DOHH2 (cell line): ENCODE data around the gene LIX1L.

Experiments used
- H3F3A ChIP-seq: fragments of 200-600 bp; sonication (generic), shearing (Covaris generic); 2 replicates; pipeline ENCODE4 v1.6.0; 2016; ENCODE audit warnings: antibody characterized with exemption, mild to moderate bottlenecking; ENCODE audit not compliant: control insufficient read depth, insufficient read depth
- H3K27ac ChIP-seq: fragments of 200-600 bp; sonication (generic); 2 replicates; pipeline ENCODE4 v1.5.1; 2014; ENCODE audit warnings: low read depth, mild to moderate bottlenecking, low read length, moderate library complexity
- H3K27me3 ChIP-seq: fragments of 200-600 bp; sonication (generic); 2 replicates; pipeline ENCODE4 v1.6.1; 2014; ENCODE audit warnings: mild to moderate bottlenecking, low read length, mixed read lengths; ENCODE audit not compliant: control insufficient read depth
- H3K36me3 ChIP-seq: fragments of 200-600 bp; sonication (generic); 2 replicates; pipeline ENCODE4 v1.6.1; 2014; ENCODE audit warnings: mild to moderate bottlenecking, low read length, moderate library complexity, mixed read lengths; ENCODE audit not compliant: control insufficient read depth
- H3K4me1 ChIP-seq: fragments of 200-600 bp; sonication (generic); 2 replicates; pipeline ENCODE4 v1.6.1; 2014; ENCODE audit warnings: mild to moderate bottlenecking, low read length, mixed read lengths; ENCODE audit not compliant: control insufficient read depth
- H3K4me2 ChIP-seq: fragments of 200-600 bp; sonication (generic); 2 replicates; pipeline ENCODE4 v1.6.0; 2014; ENCODE audit warnings: mild to moderate bottlenecking, low read length, moderate library complexity
- H3K4me3 ChIP-seq: fragments of 200-600 bp; sonication (generic); 2 replicates; pipeline ENCODE4 v1.5.1; 2014; ENCODE audit warnings: mild to moderate bottlenecking, low read length, mixed read lengths
- H3K79me2 ChIP-seq: fragments of 200-600 bp; sonication (generic); 2 replicates; pipeline ENCODE4 v1.6.1; 2014; ENCODE audit warnings: mild to moderate bottlenecking, low read length, mixed read lengths; ENCODE audit not compliant: control insufficient read depth
- H3K9me2 ChIP-seq: fragments of 200-600 bp; sonication (generic); replicated peaks from 2 replicates; pipeline ENCODE4 v1.6.1; 2014; ENCODE audit warnings: mild to moderate bottlenecking, low read length, mixed read lengths; ENCODE audit not compliant: control insufficient read depth
- H3K9me3 ChIP-seq: fragments of 200-600 bp; sonication (generic); 2 replicates; pipeline ENCODE4 v1.6.1; 2014; ENCODE audit warnings: antibody characterized with exemption, low read length, mixed read lengths; ENCODE audit not compliant: control insufficient read depth, insufficient read depth
- H4K20me1 ChIP-seq: fragments of 200-600 bp; sonication (generic); 2 replicates; pipeline ENCODE4 v1.6.0; 2014; ENCODE audit warnings: low read depth, mild to moderate bottlenecking, antibody characterized with exemption, low read length, moderate library complexity; ENCODE audit not compliant: control insufficient read depth, insufficient read depth
- CTCF ChIP-seq: fragments of 200-600 bp; sonication (generic); IDR thresholded peaks from one replicate; pipeline ENCODE4 v1.5.1; 2014; ENCODE audit warnings: antibody characterized with exemption, mild to moderate bottlenecking, low read depth, low read length; ENCODE audit not compliant: poor library complexity, severe bottlenecking
- EZH2phosphoT487 ChIP-seq: fragments of 200-600 bp; sonication (generic); IDR thresholded peaks from 2 replicates; pipeline ENCODE4 v1.6.1; 2017; ENCODE audit warnings: borderline replicate concordance, mild to moderate bottlenecking, antibody characterized with exemption, low read length, moderate library complexity, mixed read lengths

The LIX1L gene

DNA sequence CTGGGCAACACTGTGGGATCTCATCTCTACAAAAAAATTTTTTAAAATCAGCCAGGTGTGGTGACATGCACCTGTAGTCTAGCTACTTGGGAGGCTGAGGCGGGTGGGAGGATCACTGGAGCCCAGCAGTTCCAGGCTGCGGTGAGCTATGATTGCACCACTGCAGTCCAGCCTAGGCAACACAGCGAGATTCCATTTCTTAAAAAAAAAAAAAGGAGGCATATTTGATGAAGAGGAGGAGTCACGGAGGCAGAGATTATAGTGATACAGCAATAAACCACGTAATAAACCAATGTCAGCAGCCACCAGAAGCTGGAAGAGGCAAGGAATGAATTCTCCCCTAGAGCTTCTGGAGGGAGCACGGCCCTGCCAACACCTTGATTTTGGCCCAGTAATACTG lies 4.0 kb downstream of the LIX1L start:
- Histone ChIP-seq H3K4me2 (no peak overlapping the region), H3K4me3 (no peak overlapping the region), H3K79me2 (peaks cover 64% of the 10 kb centered on the region), H3K36me3 (peaks cover 22% of the 10 kb centered on the region), H3F3A (peaks cover 7% of the 10 kb centered on the region), H3K4me1 (peaks cover 35% of the 10 kb centered on the region), H3K27me3 (no peaks in the 10 kb centered on the region), H3K9me3 (no peaks in the 10 kb centered on the region), H3K27ac (no peak overlapping the region), H4K20me1 (no peaks in the 10 kb centered on the region), H3K9me2 (no peaks in the 10 kb centered on the region)
- TF ChIP-seq CTCF, result no peak
- no peak for TF ChIP-seq EZH2phosphoT487

GRCh38 chr1:145952903-145953302 lies 4.9 kb downstream of the LIX1L start:
- Histone ChIP-seq H3K4me2 (no peak overlapping the region), H4K20me1 (no peaks in the 10 kb centered on the region), H3K79me2 (peaks cover 70% of the 10 kb centered on the region), H3K4me1 (peaks cover 26% of the 10 kb centered on the region), H3K27ac (no peak overlapping the region), H3K27me3 (no peaks in the 10 kb centered on the region), H3K9me3 (no peaks in the 10 kb centered on the region), H3F3A (no peaks in the 10 kb centered on the region), H3K36me3 (peaks cover 24% of the 10 kb centered on the region), H3K9me2 (no peaks in the 10 kb centered on the region), H3K4me3 (no peak overlapping the region)
- no peak for TF ChIP-seq EZH2phosphoT487
- TF ChIP-seq CTCF, result no peak

DNA sequence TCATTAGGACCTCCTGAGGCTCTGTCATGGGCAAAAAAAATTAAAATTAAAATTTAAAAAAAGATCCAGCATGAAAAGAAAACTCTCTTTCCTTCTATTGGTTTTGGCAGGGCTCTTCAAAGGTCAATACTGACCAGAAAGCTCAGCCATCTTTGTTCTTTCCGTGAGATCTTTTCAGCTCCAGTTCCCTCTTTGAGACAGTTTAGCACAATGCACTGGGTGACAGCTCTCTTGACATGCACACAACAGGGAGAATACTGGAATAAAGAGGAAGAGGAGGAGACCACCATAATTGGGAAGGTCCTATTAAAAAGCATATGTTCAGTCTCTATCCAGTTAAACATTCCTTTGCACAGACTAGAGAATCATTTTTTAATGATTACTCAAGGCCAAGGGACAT lies 6.3 kb downstream of the LIX1L start:
- Histone ChIP-seq H4K20me1 (no peaks in the 10 kb centered on the region), H3K9me3 (no peaks in the 10 kb centered on the region), H3K27me3 (no peaks in the 10 kb centered on the region), H3K4me2 (no peak overlapping the region), H3K4me1 (peaks cover 20% of the 10 kb centered on the region), H3F3A (no peaks in the 10 kb centered on the region), H3K79me2 (peaks cover 60% of the 10 kb centered on the region), H3K36me3 (peaks cover 31% of the 10 kb centered on the region), H3K27ac (no peak overlapping the region), H3K9me2 (no peaks in the 10 kb centered on the region), H3K4me3 (no peak overlapping the region)
- TF ChIP-seq EZH2phosphoT487 (no peak), CTCF (no peak)

GRCh38 chr1:145949219-145949618 lies 8.6 kb downstream of the LIX1L start:
- Histone ChIP-seq H3K9me3 (no peaks in the 10 kb centered on the region), H3K9me2 (no peaks in the 10 kb centered on the region), H3K27ac (no peak overlapping the region), H3K4me2 (no peak overlapping the region), H4K20me1 (no peaks in the 10 kb centered on the region), H3K36me3 (peaks cover 27% of the 10 kb centered on the region), H3F3A (no peaks in the 10 kb centered on the region), H3K4me1 (no peaks in the 10 kb centered on the region), H3K79me2 (peaks cover 37% of the 10 kb centered on the region), H3K4me3 (no peak overlapping the region), H3K27me3 (no peaks in the 10 kb centered on the region)
- TF ChIP-seq EZH2phosphoT487 (no peak), CTCF (no peak)
